Measurements from ENCODE around the gene LAT. TPM values are rescaled to one million over a fixed set of nuclear protein-coding genes. Genes with fewer than 3 reads are reported as not detected.

The LAT gene
- total RNA-seq, 4 donors from 2014 or later = 5.6 to 39.6 (median 8.4) TPM

DNA sequence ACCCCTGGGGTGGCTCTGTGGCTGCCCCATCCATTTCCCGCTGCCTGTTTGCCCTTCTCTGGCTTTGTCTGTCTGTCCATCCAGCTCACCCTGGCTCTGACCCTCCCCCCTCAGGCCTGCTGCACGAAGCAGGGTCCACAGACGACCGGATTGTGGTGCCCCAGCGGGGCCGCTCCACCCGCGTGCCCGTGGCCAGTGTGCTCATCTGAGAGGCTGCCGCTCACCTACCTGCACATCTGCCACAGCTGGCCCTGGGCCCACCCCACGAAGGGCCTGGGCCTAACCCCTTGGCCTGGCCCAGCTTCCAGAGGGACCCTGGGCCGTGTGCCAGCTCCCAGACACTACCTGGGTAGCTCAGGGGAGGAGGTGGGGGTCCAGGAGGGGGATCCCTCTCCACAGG is 761 bp upstream of the LAT start:
- no peak for DNase-seq
- intact Hi-C loops (cut with DNase I; ENCODE audit: low total_unique reads) (no loop called here), in situ Hi-C loops (cut with MboI; ENCODE audit: low pct_ligation_motif_present in 1 of 4, low pct_unique_long_range_greater_than_20kb in 1 of 4, low sequenced_read_pairs in 3 of 4) (no loop called here)
- H3K36me3 ChIP-seq = peaks cover 0 to 26% (median 13%) of the 10 kb centered on the region in 4 donors
- 80 to 84% methylated on average over 1 to 12 of the region's 12 CpGs for WGBS, 2 donors (ENCODE audit: low coverage in 1 of 2)
- no peaks in the 10 kb centered on the region for H3K9me3 ChIP-seq
- peak overlapping the region in 1 of 4 donors; percentile 41 for H3K4me3 ChIP-seq
- H3K4me1 ChIP-seq = peaks cover 0 to 4% (median 0%) of the 10 kb centered on the region in 4 donors
- TF ChIP-seq POLR2AphosphoS5 (IDR thresholded peaks at IDR 0.05) (no peak), EP300 (IDR thresholded peaks at IDR 0.05; ENCODE audit: low read depth) (no peak), POLR2A (IDR thresholded peaks at IDR 0.05) (no peak)
- TF ChIP-seq, protein P1, sequence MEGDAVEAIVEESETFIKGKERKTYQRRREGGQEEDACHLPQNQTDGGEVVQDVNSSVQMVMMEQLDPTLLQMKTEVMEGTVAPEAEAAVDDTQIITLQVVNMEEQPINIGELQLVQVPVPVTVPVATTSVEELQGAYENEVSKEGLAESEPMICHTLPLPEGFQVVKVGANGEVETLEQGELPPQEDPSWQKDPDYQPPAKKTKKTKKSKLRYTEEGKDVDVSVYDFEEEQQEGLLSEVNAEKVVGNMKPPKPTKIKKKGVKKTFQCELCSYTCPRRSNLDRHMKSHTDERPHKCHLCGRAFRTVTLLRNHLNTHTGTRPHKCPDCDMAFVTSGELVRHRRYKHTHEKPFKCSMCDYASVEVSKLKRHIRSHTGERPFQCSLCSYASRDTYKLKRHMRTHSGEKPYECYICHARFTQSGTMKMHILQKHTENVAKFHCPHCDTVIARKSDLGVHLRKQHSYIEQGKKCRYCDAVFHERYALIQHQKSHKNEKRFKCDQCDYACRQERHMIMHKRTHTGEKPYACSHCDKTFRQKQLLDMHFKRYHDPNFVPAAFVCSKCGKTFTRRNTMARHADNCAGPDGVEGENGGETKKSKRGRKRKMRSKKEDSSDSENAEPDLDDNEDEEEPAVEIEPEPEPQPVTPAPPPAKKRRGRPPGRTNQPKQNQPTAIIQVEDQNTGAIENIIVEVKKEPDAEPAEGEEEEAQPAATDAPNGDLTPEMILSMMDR (IDR thresholded peaks at IDR 0.05) = no peak
- no peaks in the 10 kb centered on the region for H3K27me3 ChIP-seq
- peak overlapping the region; percentile 48 to 60 (median 54) for H3K27ac ChIP-seq

DNA sequence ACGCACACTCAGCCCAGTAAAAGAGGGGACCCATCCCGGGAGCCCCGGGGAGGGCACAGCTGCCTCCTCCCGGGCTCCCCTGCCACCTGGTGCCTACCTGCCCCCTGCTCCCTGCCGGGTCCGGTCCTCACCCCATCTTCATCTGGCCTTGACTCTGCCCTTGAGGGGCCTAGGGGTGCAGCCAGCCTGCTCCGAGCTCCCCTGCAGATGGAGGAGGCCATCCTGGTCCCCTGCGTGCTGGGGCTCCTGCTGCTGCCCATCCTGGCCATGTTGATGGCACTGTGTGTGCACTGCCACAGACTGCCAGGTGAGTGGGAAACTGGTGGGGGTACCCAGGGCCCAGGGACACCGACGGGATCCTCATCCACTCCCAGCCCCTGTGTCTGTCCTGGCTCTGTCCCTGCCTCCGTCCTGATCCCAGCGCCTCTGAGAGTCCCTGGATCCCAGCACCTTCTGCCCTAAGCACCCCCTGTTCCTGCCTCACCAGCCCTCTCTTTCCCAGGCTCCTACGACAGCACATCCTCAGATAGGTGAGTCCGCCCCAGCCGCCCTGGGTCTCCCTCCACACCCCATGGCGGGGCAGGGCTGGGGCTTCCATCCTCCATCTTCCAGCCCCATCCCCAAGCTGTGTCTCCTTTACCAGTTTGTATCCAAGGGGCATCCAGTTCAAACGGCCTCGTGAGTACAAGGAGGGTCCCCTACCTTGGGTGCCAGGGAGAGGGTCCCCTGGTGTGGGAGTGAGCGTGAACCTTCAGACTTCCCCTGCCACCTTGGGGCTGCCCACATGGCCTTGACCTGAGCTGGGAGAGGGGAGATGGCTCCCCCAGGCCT is 574 bp downstream of the LAT start:
- Histone ChIP-seq H3K36me3 (peaks cover 0 to 26% (median 12%) of the 10 kb centered on the region in 4 donors), H3K4me1 (peaks cover 0 to 4% (median 0%) of the 10 kb centered on the region in 4 donors), H3K27me3 (no peaks in the 10 kb centered on the region), H3K9me3 (no peaks in the 10 kb centered on the region), H3K4me3 (peak overlapping the region in 2 of 4 donors; percentile 15 to 41), H3K27ac (peak overlapping the region; percentile 48 to 62 (median 56))
- WGBS, 2 donors (ENCODE audit: low coverage in 1 of 2) = 85 to 98% methylated on average over 6 to 18 of the region's 19 CpGs
- DNase-seq = no peak
- intact Hi-C loops (cut with DNase I; ENCODE audit: low total_unique reads) = no loop called here
- in situ Hi-C loops (cut with MboI; ENCODE audit: low pct_ligation_motif_present in 1 of 4, low pct_unique_long_range_greater_than_20kb in 1 of 4, low sequenced_read_pairs in 3 of 4) = no loop called here
- TF ChIP-seq, protein P1 (IDR thresholded peaks at IDR 0.05) = no peak
- TF ChIP-seq POLR2A (IDR thresholded peaks at IDR 0.05) = no peak
- no peak for TF ChIP-seq POLR2AphosphoS5 (IDR thresholded peaks at IDR 0.05)
- no peak for TF ChIP-seq EP300 (IDR thresholded peaks at IDR 0.05; ENCODE audit: low read depth)

DNA sequence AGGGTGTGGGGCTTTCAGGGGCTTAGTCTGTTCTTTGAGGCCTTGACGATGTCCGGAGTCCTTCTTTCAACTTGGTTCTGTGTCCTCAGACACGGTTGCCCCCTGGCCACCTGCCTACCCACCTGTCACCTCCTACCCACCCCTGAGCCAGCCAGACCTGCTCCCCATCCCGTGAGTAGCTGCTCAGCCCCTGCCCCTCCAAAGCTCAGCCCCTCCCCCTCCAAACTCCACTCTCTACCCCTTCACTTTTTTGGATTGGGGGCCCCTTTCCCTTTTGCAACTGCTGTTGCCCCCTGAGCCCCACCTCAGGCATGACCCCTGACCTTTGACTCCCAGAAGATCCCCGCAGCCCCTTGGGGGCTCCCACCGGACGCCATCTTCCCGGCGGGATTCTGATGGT is 1.2 kb downstream of the LAT start:
- in situ Hi-C loops (cut with MboI; ENCODE audit: low pct_ligation_motif_present in 1 of 4, low pct_unique_long_range_greater_than_20kb in 1 of 4, low sequenced_read_pairs in 3 of 4) = no loop called here
- Histone ChIP-seq H3K4me3 (peak overlapping the region in 1 of 4 donors; percentile 41), H3K27ac (peak overlapping the region in 3 of 4 donors; percentile 48 to 62 (median 60)), H3K36me3 (peaks cover 0 to 26% (median 11%) of the 10 kb centered on the region in 4 donors), H3K27me3 (no peaks in the 10 kb centered on the region), H3K4me1 (peaks cover 0 to 4% (median 0%) of the 10 kb centered on the region in 4 donors), H3K9me3 (no peaks in the 10 kb centered on the region)
- intact Hi-C loops (cut with DNase I; ENCODE audit: low total_unique reads) = no loop called here
- WGBS, 2 donors (ENCODE audit: low coverage in 1 of 2) = 96% methylated on average over 9 of the region's 9 CpGs; no CpG with 5 or more reads in 1 of the 2 donors
- no peak for DNase-seq
- TF ChIP-seq, protein P1 (IDR thresholded peaks at IDR 0.05) = no peak
- no peak for TF ChIP-seq EP300 (IDR thresholded peaks at IDR 0.05; ENCODE audit: low read depth)
- TF ChIP-seq POLR2AphosphoS5 (IDR thresholded peaks at IDR 0.05) = no peak
- TF ChIP-seq POLR2A (IDR thresholded peaks at IDR 0.05) = no peak

DNA sequence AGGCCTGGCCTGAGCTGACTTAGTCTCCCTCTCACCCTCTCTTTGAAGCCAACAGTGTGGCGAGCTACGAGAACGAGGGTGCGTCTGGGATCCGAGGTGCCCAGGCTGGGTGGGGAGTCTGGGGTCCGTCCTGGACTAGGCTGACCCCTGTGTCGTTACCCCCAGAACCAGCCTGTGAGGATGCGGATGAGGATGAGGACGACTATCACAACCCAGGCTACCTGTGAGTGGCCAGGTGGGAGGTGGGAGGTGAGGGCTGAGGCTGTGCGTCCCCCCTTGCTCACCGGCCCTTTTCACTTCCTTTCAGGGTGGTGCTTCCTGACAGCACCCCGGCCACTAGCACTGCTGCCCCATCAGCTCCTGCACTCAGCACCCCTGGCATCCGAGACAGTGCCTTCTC is 1.6 kb downstream of the LAT start:
- Histone ChIP-seq H3K4me3 (peak overlapping the region in 1 of 4 donors; percentile 41), H3K27me3 (no peaks in the 10 kb centered on the region), H3K36me3 (peaks cover 0 to 26% (median 11%) of the 10 kb centered on the region in 4 donors), H3K4me1 (peaks cover 0 to 4% (median 0%) of the 10 kb centered on the region in 4 donors), H3K27ac (peak overlapping the region in 2 of 4 donors; percentile 60 to 62), H3K9me3 (no peaks in the 10 kb centered on the region)
- intact Hi-C loops (cut with DNase I; ENCODE audit: low total_unique reads) = no loop called here
- 90% methylated on average over 13 of the region's 13 CpGs; no CpG with 5 or more reads in 1 of the 2 donors for WGBS, 2 donors (ENCODE audit: low coverage in 1 of 2)
- DNase-seq = no peak
- in situ Hi-C loops (cut with MboI; ENCODE audit: low pct_ligation_motif_present in 1 of 4, low pct_unique_long_range_greater_than_20kb in 1 of 4, low sequenced_read_pairs in 3 of 4) = no loop called here
- TF ChIP-seq POLR2A (IDR thresholded peaks at IDR 0.05) (no peak), POLR2AphosphoS5 (IDR thresholded peaks at IDR 0.05) (no peak), EP300 (IDR thresholded peaks at IDR 0.05; ENCODE audit: low read depth) (no peak)
- TF ChIP-seq, protein P1 (IDR thresholded peaks at IDR 0.05) = no peak
